HTR-8/SVneo (cell line): ENCODE results near the gene OGT.
"Not testable (repeated sequence)": the region's sequence is repeated elsewhere in the genome, so short reads cannot be mapped to it uniquely, and the experiment has no call there.

Experiments
- DNase-seq: peaks from one replicate; pipeline ENCODE4 v3.0.0; 2011; ENCODE audit warnings: low spot score, mixed read lengths; ENCODE audit not compliant: insufficient read length
- FAIRE-seq: peaks from 2 replicates; lab custom pipeline; 2011; peaks lifted over from hg19 to GRCh38; lab: Jason Lieb, UNC

The OGT gene

GRCh38 chrX:71536285-71536684 is 3.4 kb downstream of the OGT start:
- DNase-seq (no peak), FAIRE-seq (no peak)

GRCh38 chrX:71537743-71538142 is 4.8 kb downstream of the OGT start:
- no peak for FAIRE-seq
- DNase-seq = no peak

- FAIRE-seq (peak; percentile 59), DNase-seq (no peak)
Measured at GRCh38 chrX:71540801-71541200, 7.9 kb downstream of the OGT start.

GRCh38 chrX:71541210-71542022 is 8.5 kb downstream of the OGT start:
- no peak for FAIRE-seq
- no peak for DNase-seq

GRCh38 chrX:71542411-71542810 is 9.5 kb downstream of the OGT start:
- DNase-seq (no peak), FAIRE-seq (peak; percentile 58)

- FAIRE-seq = no peak
- DNase-seq = no peak
Measured at GRCh38 chrX:71542825-71543224, 9.9 kb downstream of the OGT start.

- FAIRE-seq (peak; percentile 91), DNase-seq (no peak)
Measured at GRCh38 chrX:71543316-71543715, 10.4 kb downstream of the OGT start.

- FAIRE-seq = no peak
- DNase-seq = no peak
Measured at GRCh38 chrX:71545364-71545763, 12.5 kb downstream of the OGT start.

GRCh38 chrX:71546879-71547278 is 14.0 kb downstream of the OGT start:
- FAIRE-seq = peak; percentile 26
- DNase-seq = no peak

GRCh38 chrX:71547339-71547738 is 14.4 kb downstream of the OGT start:
- no peak for FAIRE-seq
- DNase-seq = no peak

GRCh38 chrX:71549986-71550385 is 17.1 kb downstream of the OGT start:
- no peak for DNase-seq
- FAIRE-seq = no peak

- FAIRE-seq (no peak), DNase-seq (no peak)
Measured at GRCh38 chrX:71550578-71550977, 17.7 kb downstream of the OGT start.

- no peak for FAIRE-seq
Measured at GRCh38 chrX:71556036-71556435, 23.1 kb downstream of the OGT start.

GRCh38 chrX:71558920-71559319 is 26.0 kb downstream of the OGT start:
- DNase-seq = no peak

More at GRCh38 chrX:71556036-71556435, 23.1 kb downstream of the OGT start:
- DNase-seq = no peak

GRCh38 chrX:71559773-71560172 is 26.9 kb downstream of the OGT start:
- not testable (repeated sequence) for FAIRE-seq, DNase-seq

More at GRCh38 chrX:71558920-71559319, 26.0 kb downstream of the OGT start:
- no peak for FAIRE-seq

- FAIRE-seq = no peak
- no peak for DNase-seq
Measured at GRCh38 chrX:71563921-71564320, 31.0 kb downstream of the OGT start.

- DNase-seq (no peak), FAIRE-seq (peak; percentile 83)
Measured at GRCh38 chrX:71565474-71566041, 32.7 kb downstream of the OGT start.

- FAIRE-seq, DNase-seq: not testable (repeated sequence)
Measured at GRCh38 chrX:71571390-71571789, 38.5 kb downstream of the OGT start.

GRCh38 chrX:71573590-71573989 is 40.7 kb downstream of the OGT start:
- DNase-seq (no peak), FAIRE-seq (no peak)

GRCh38 chrX:71577682-71578081 is 44.8 kb downstream of the OGT start:
- DNase-seq (no peak), FAIRE-seq (no peak)

GRCh38 chrX:71578253-71579135 is 45.6 kb downstream of the OGT start, which contains the start of gene GCNA:
Gene GCNA, plus strand, starts transcription at chrX:71578437. Its CDS starts 2,385 bp downstream, at chrX:71580822.
- DNase-seq = no peak
- peak; percentile 16 for FAIRE-seq
